Activated CD8-positive, alpha-beta memory T cell treated with anti-CD3 and anti-CD28 coated beads for 24 hours (primary cell): ENCODE measurements around the gene PTDSS2.
"Not testable (repeated sequence)": the region's sequence is repeated elsewhere in the genome, so short reads cannot be mapped to it uniquely, and the experiment has no call there.

Experiments
- DNase-seq: peaks from one replicate; pipeline ENCODE4 v3.0.0-alpha.2; 2020

Gene PTDSS2

DNA sequence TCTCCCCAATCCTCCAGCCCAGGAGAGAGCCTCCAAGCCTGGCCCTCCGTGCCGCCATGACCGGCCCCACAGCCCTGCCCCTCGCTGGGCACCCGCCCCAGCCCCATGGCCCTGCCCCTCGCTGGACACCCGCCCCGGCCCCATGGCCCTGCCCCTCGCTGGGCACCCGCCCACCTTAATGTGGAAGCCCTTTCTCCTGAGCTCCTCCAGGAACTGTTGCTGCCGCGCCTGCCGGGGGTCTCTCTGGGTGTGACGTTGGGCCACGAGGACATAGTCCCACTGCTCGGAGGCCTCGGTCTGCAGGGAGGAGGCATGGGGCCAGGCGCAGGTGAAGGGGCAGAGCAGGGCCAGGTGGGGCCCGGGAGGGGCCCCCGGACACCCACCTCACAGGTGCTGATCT lies 16.4 kb upstream of the PTDSS2 start:
- no peak for DNase-seq

- no peak for DNase-seq
Measured at GRCh38 chr11:434496-434895, 15.6 kb upstream of the PTDSS2 start.

DNA sequence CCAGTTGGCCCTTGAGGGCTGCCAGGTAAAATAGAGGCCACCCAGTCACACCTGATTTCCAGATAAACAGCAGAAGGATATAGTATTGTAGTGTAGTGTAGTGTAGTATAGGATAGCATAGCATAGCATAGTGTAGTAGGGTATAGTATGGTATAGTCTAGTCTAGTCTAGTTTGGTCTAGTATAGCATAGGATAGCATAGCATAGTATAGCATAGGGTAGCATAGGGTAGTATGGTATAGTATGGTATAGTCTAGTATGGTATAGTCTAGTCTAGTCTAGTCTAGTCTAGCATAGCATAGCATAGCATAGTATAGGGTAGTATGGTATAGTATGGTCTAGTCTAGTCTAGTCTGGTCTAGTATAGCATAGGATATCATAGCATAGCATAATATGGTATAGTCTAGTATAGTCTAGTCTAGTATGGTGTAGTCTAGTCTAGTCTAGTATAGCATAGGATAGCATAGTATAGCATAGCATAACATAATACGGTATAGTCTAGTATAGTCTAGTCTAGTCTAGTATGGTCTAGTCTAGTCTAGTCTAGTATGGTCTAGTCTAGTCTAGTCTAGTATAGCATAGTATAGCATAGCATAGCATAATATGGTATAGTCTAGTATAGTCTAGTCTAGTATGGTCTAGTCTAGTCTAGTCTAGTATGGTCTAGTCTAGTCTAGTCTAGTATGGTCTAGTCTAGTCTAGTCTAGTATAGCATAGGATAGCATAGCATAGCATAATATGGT lies 14.9 kb upstream of the PTDSS2 start:
- not testable (repeated sequence) for DNase-seq

DNA sequence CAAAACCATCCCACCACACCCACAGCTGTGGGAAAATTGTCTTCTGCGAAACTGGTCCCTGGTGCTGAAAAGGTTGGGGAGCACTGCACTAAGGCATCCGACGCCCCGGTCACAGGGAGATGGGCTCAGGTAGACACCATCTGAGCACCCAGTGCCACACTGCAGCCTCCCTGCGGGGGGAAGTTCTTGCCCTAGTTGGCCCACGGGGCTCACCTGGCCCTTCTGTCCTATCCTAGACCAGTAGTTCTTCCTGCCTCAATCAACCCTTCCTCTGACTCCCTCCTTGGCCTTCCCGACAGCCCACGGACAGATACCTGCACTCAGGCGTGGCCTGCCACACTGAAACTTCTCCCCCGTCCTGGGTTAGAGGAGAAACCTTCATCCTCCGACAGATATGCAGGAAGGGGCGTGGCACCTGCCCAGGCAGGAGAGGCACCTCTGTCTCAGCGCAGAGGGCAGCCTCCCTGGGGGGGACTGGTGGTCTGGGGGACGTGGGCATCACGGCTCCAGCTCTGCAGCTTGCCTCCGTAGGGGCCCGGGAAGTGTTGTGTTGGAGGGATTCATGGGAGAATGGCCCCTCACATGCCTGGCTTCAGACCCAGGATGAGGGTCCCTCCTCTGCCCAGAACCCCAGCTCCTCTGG lies 12.7 kb upstream of the PTDSS2 start:
- no peak for DNase-seq

DNA sequence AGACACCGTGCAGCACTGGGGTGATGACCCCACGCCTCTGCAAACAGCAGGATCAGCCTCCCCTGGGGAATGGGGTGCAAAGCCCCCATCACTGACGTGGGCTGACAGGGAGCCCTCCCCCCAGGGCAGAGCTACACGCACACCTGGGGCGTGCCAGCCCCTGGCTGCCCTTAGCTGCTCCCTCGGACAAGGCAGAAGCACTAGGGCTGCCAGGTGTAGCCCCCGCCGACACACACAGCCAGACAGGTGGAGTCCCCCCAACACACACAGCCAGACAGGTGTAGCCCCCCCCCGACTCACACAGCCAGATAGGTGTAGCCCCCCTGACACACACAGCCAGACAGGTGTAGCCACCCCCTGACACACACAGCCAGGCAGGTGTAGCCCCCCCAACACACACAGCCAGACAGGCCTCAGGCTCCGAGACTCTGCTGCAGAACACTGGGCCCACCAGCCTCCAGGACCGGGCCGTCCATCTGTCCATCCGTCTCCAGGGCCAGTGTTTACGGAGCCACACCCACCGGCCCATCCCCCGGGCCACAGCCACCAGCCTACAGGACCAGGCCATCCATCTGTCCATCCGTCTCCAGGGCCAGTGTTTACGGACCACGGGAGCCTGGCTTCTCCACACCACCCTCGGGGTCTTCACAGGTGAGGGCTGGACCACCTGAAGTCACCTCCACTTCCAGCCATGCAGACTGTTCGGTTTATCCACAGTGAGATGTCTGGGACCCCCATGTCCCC lies 11.8 kb upstream of the PTDSS2 start:
- no peak for DNase-seq

GRCh38 chr11:439315-440064 lies 10.6 kb upstream of the PTDSS2 start:
- DNase-seq: no peak

DNA sequence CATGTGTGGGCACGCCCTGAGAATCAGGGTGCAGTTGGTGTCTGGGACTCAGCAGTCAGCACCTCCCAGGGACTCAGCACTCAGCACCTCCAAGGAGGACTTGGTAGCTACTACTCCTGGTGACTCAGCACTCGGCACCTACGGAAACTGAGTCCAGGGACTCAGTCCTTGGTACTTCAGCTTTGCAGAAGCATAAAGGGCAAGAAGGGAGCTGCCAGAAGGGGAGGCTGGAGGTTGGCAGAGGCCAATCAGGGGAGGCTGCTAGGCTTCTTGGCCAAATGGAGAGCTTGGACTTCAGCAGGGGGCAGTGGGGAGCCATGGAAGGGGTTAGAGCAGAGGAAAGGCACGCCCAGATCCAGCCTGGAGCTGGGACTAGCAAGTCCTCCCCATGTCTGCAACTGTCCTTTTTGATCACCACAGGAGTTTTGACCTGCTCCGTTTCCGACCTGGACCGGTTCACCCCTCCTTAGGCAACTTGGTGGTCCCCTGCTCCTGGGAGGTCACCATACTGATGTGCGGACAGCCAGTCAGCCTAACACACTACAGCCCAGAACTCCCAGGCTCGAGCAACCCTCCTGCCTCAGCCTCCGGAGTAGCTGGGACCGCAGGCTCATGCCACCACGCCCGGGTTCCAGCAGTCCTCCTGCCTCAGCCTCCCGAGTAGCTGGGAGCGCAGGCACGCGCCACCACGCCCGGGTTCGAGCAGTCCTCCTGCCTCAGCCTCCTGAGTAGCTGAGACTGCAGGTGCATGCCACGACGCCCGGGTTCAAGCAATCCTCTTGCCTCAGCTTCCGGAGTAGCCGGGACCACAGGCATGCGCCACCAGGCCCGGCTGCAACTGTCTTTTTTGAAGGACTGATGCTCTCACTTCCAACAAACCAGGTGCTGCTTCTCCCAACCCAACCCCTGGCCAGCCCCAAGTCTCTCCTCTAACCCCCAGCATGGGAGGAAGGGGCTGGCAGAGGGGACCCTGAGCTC lies 9.7 kb upstream of the PTDSS2 start:
- DNase-seq: no peak

DNA sequence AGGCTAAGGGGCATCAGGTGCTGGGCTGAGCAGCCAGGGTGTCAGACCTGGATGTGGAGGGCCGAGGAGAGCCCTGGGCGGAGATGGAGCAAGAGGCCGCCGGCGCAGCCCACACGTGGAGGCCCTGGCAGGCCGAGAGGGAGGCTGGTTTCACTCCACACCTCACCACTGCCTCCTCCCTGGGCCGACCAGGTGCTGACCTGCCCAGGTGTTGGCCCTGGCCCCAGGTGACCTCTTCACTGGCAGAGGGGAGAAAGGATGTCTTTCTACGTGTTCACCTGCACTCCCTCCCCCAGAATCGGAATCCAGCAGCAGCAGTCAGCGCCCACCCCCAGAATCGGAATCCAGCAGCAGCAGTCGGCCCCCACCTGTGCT lies 9.0 kb upstream of the PTDSS2 start:
- DNase-seq: no peak

DNA sequence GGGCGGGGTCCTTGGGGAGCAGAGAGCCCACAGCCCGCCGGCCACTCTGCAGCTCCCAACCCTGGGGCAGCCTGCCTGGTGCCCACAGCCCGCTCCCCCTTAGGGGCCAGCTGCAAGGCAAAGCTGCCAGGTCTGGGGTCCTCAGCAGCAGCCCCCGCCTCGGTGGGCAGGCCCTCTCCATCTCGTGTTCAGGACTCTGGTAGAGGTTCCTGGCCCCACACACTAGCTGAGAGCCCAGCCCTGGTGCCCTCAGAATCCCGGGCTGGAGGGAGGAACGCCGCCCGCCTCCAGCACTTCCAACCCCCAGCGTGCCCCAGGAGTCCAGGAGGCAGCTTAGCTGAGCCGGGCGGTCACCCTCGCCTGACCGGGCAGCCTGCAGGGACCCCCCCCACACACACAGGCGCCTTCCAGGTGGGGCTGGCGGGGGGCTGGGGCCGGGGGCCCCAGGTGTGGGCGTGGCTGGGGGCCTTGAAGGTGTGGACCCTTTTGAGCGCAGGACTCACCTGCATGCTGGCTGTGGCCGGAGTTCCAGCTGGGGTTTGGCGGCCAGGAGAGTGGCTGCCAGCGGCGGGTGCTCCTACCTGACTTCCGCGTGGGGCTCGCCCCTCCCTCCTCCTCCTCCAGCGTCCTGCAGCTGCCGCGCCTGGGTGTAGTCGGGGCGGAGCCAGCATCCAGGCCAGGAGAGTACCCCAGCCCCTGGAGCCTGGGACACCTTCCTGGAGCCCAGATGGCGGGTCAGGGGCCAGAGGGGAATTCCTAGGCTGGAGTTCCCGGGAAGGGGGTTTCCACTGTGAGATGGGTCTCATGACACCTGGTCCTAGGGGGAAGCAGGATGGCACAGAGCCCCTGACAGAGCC lies 8.4 kb upstream of the PTDSS2 start, which contains the start of gene ANO9:
TSS of gene ANO9 (minus strand) at position 594 of the 857 bp plus-strand sequence. CDS start at position 509, 85 bp downstream.
- DNase-seq: peak; percentile 82

- DNase-seq: no peak
Measured at GRCh38 chr11:442611-443081, 7.4 kb upstream of the PTDSS2 start.

DNA sequence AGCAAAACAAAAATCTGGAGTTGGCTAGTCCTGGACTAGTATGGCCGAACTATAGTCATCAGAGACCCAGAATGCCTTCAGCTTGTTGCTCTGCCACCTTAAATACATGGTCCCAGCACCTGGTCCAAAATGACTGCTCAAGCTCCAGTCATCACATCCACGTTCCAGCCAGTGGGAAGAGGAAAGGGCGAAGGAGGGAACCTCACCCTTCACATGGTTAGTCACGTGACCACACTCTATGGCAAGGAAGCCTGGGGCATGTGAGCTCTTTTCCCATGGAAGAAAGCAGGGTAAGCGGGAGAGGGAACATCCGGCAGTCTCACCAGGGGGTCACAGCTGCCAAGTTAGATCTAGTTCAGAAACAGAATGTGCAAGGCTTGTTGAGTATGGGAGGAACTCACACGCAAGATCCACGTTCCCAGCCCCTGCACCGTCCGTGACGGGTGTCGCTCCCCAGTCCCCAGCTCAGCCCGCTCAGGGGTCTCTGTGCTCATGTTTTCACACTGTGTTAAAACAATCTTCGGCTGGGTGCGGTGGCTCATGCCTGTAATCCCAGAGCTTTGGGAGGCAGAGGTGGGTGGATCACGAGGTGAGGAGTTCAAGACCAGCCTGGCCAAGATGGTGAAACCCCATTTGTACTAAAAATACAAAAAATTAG lies 6.4 kb upstream of the PTDSS2 start:
- DNase-seq: no peak

- no peak for DNase-seq
Measured at GRCh38 chr11:444396-445144, 5.5 kb upstream of the PTDSS2 start.

DNA sequence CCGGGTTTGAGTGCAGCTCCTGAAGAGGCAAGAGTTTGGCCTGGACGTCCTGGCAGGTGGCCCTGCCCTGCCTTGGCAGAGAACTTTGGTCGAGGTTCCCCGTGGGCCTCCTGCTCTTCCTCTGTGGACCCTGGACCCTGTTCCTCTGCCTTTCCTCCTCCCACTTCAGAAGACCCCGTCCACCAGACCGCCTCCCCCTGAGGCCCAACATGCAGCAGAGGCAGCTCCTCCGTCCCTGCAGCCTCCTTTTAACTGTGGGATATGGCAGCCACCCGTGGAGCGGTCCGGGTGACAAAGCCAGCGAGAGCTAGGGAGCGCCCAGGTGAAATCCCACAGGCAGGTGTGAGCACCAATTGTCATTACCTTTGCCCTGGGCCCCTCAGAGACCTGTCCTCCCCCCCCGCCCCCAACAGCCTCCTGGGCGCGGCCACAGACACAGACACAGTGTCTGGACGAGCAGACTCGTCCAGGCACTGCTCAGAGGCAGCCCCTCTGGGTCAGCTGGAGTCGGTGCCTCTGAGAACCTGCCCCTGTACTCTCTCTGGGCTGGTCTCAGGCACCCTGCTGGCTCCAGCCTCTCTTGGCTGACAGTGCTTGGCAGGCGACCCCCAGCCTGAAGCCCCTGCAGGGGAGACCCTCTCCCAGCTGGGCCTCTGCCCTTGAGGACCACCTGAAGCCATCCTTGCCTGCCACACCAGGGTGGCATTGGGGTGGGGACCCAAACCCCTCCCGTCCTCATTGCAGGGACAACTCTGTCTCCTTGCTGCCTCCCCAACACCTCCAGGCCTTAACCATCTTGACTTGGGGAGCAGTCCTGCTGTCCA lies 4.1 kb upstream of the PTDSS2 start:
- DNase-seq: no peak

GRCh38 chr11:446891-447290 lies 3.2 kb upstream of the PTDSS2 start:
- no peak for DNase-seq

GRCh38 chr11:447923-448731 lies 2.0 kb upstream of the PTDSS2 start:
- peak; percentile 99 for DNase-seq

- DNase-seq: peak; percentile 85
Measured at GRCh38 chr11:450809-451451, 851 bp downstream of the PTDSS2 start.

GRCh38 chr11:451738-452137 lies 1.7 kb downstream of the PTDSS2 start:
- DNase-seq: no peak
